Fibroblast of villous mesenchyme (primary cell): ENCODE data around the gene TGFBRAP1. TPM values are rescaled to one million over a fixed set of nuclear protein-coding genes. Genes with fewer than 3 reads are reported as not detected.

ENCODE experiments used
- DNase-seq: peaks from one replicate; pipeline ENCODE4 v3.0.0-alpha.2; 2010; ENCODE audit warnings: low read depth
- H3K4me3 ChIP-seq: 2 replicates; pipeline ENCODE4 v1.5.1; 2011; ENCODE audit warnings: low read depth, mild to moderate bottlenecking, low read length
- CTCF ChIP-seq: IDR thresholded peaks from 2 replicates; pipeline ENCODE4 v1.5.1; 2012; ENCODE audit warnings: low read depth, mild to moderate bottlenecking, low read length; ENCODE audit not compliant: insufficient read depth
- total RNA-seq: library from RNA; depleted of rRNA; stranded (reverse); fragments of >200 nt; gene quantifications from 2 replicates; pipeline ENCODE4 v1.2.3, GENCODE V29; 2012

TGFBRAP1 gene
- total RNA-seq, 1 donor = 29.4 TPM

DNA sequence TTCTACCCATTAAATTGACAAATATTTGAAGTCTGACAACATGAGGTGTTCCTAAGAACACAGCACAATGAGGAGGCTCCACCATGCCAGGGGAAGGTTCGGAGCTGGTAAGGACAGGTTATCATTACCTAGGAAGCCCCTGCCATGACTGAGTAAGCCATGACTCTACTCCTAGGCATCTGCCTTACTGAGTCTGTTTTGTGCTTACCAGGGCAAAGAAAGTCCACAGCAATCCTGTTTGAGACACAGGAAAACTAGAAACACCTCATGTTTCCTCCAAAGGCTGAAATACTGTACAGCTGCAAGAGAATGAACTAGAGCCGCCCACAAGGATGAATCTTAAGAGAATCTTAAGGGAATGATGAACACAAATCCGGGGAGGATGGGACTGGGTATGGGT lies 11.6 kb downstream of the TGFBRAP1 start:
- DNase-seq = no peak
- no peak for TF ChIP-seq CTCF
- H3K4me3 ChIP-seq = no peak overlapping the region

GRCh38 chr2:105315314-105315713 lies 14.2 kb downstream of the TGFBRAP1 start:
- DNase-seq = no peak
- no peak overlapping the region for H3K4me3 ChIP-seq
- no peak for TF ChIP-seq CTCF

- no peak for TF ChIP-seq CTCF
- DNase-seq = no peak
Measured at GRCh38 chr2:105313877-105314276, 15.7 kb downstream of the TGFBRAP1 start.

DNA sequence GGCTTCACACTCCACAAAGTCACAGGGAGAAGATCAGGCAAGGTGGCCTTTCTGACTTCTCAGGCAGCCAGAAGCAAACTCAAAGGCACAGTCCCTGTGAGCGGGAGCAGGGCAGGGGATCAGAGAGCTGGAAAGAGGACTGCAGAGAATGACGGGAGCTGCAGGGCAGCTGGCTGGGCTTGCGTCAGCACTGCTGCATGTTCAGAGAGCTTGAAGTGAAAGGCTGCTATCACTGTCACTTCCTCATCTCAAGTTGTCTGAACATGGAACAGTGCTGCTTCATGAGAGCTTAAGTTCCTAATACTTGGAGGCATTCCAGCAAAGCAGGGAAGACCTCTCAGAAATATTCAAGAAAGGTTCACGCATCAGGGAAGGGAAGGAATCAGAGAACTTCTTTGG lies 20.4 kb downstream of the TGFBRAP1 start:
- H3K4me3 ChIP-seq = no peak overlapping the region
- peak; percentile 39 for DNase-seq
- no peak for TF ChIP-seq CTCF

More at GRCh38 chr2:105313877-105314276, 15.7 kb downstream of the TGFBRAP1 start:
- no peak overlapping the region for H3K4me3 ChIP-seq

DNA sequence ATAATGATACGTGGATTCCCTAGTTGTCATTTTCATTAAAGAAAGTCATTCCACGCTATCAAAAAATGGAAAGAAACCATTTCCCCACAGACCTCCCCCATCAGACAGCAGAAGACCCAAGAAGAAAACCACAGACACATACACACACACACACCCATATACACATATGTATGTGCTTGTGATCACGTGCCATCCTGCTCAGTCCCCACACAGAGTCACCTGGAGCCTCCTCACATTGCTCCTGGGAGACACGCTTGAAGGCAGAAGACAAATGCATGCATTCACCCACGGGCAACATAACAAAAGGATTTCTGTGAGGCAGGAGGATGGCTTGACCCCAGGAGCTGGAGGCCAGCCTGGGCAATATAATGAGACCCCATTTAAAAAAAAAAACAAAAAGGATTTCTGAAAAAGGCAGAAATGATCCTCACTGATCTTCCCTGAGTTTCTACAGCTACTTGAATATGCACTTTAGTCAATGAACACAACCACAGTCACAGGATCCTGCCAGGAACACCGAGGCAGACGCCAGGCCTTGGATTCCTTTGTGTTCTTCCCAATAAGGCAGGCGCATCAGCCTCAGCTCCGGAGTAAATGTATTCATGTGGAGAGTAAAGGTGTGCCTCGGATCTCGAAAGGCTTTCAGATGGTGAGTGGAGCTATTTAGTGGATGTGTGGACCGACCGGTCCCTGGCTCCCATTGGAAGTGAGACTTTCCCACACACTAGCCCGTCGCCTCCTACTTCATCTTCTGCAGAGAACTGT lies 21.0 kb downstream of the TGFBRAP1 start:
- H3K4me3 ChIP-seq = no peak overlapping the region
- no peak for TF ChIP-seq CTCF
- no peak for DNase-seq

DNA sequence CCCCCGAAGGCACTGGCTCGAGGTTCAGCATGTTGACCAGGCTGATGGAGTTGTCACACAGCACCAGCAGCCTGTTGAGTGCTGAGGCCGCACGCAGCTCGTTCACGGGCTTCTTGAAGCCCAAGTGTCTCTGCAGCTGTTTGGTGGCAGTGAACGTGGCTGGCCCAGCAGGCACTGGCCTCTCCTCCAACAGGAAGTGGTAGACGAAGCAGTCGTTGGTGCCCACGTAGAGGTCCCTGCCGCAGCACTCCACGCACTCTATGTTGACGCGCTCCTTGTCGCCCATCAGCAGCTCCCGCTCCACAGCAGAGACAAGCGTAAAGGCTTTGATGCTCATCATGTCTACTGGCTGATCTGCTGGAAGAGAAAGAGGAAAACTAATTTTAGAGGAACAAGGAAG lies 21.6 kb downstream of the TGFBRAP1 start:
- TF ChIP-seq CTCF = no peak
- H3K4me3 ChIP-seq = no peak overlapping the region
- no peak for DNase-seq

DNA sequence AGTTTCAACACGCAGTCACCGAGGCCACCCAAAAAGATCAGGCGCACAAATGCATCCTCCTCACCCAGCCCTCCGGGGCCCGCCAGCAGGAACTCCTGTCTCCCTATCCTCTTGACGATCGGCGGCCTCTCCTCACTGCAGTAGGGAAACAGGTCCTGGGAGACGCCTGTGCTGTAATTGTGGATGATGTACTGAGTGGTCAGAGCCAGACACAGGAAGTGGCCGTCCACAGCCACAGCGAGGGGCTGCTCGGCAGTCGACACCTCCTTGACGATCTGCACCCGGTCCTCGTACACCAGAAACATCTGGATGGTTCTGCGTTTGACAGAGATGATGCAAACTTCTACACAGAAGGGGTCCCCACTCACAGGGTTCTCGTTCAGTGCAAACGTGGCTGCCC lies 22.0 kb downstream of the TGFBRAP1 start:
- H3K4me3 ChIP-seq = no peak overlapping the region
- TF ChIP-seq CTCF = no peak
- peak; percentile 29 for DNase-seq
